Measurements from ENCODE around the gene KRT83. TPM values are rescaled to one million over a fixed set of nuclear protein-coding genes. Genes with fewer than 3 reads are reported as not detected.

Gene KRT83
- total and polyA plus RNA-seq, 2 of the 13 experiments (the other 11 are each of a cell fraction or from before 2014, with no cell fraction given) = not detected

- FAIRE-seq = no peak
- H3K36me3 ChIP-seq (replicated peaks in 1 of 2; ENCODE audit: control insufficient read depth in 1 of 2, insufficient read depth in 2 of 2, low read length in 2 of 2) = no peaks in the 10 kb centered on the region
- intact Hi-C loops (cut with micrococcal nuclease; ENCODE audit: unreplicated experiment) (no loop called here), in situ Hi-C loops (cut with HindIII; ENCODE audit: extremely low pct_ligation_motif_present, low pct_unique_long_range_greater_than_20kb) (no loop called here)
- TF ChIP-seq ZNF564 (CRISPR knock-in tag; IDR thresholded peaks at IDR 0.05) (no peak), MIER2 (CRISPR knock-in tag; IDR thresholded peaks at IDR 0.05) (no peak), MXI1 (IDR thresholded peaks at IDR 0.05; ENCODE audit: borderline replicate concordance, low read depth, low read length) (no peak), ZNF790 (CRISPR knock-in tag; IDR thresholded peaks at IDR 0.05; ENCODE audit: borderline replicate concordance) (no peak), REXO4 (CRISPR knock-in tag; IDR thresholded peaks at IDR 0.05; ENCODE audit: borderline replicate concordance) (no peak), ZKSCAN8 (CRISPR knock-in tag; IDR thresholded peaks at IDR 0.05; ENCODE audit: borderline replicate concordance) (no peak), ZNF180 (CRISPR knock-in tag; IDR thresholded peaks at IDR 0.05; ENCODE audit: borderline replicate concordance, low read depth) (no peak)
- TF ChIP-seq, protein P1, sequence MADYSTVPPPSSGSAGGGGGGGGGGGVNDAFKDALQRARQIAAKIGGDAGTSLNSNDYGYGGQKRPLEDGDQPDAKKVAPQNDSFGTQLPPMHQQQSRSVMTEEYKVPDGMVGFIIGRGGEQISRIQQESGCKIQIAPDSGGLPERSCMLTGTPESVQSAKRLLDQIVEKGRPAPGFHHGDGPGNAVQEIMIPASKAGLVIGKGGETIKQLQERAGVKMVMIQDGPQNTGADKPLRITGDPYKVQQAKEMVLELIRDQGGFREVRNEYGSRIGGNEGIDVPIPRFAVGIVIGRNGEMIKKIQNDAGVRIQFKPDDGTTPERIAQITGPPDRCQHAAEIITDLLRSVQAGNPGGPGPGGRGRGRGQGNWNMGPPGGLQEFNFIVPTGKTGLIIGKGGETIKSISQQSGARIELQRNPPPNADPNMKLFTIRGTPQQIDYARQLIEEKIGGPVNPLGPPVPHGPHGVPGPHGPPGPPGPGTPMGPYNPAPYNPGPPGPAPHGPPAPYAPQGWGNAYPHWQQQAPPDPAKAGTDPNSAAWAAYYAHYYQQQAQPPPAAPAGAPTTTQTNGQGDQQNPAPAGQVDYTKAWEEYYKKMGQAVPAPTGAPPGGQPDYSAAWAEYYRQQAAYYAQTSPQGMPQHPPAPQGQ (CRISPR knock-in tag; IDR thresholded peaks at IDR 0.05; ENCODE audit: borderline replicate concordance) = no peak
- ChIA-PET CTCF (ENCODE audit: low intra/inter-chr PET ratio, low total read pairs) (interaction anchor here (1.5 kb wide), 1 partner anchor 47 kb away, joined by 3 read pairs; no protein-coding TSS in a partner anchor), POLR2A (no interaction called here)
- H3K4me1 ChIP-seq (ENCODE audit: insufficient read depth, low read length) = peaks cover 36% of the 10 kb centered on the region
- H3K27ac ChIP-seq (ENCODE audit: extremely low read length, insufficient read depth, low read length) = no peak overlapping the region
- no peak overlapping the region for H3K9ac ChIP-seq (ENCODE audit: insufficient read depth, low read depth, low read length)
- no peak overlapping the region for H3K4me2 ChIP-seq (ENCODE audit: low read depth, low read length)
- BruUV-seq (replicated peaks) = no TSS peak
- no peak overlapping the region for H3K4me3 ChIP-seq (replicated peaks in 1 of 3; ENCODE audit: insufficient read depth in 1 of 3, low read depth in 2 of 3, low read length in 3 of 3)
- no peaks in the 10 kb centered on the region for H3K9me3 ChIP-seq (ENCODE audit: low read length)
- DNase-seq (ENCODE audit: low spot score) = peak; percentile 47
- ATAC-seq = no peak
- no peaks in the 10 kb centered on the region for H3K79me2 ChIP-seq (ENCODE audit: insufficient read depth, low read length)
- no peak overlapping the region for H2AFZ ChIP-seq (ENCODE audit: low read length)
- H4K20me1 ChIP-seq (ENCODE audit: insufficient read depth, low read length) = no peaks in the 10 kb centered on the region
- H3K27me3 ChIP-seq (ENCODE audit: control insufficient read depth in 1 of 2, insufficient read depth in 2 of 2, low read length in 2 of 2) = peaks cover 4 to 31% of the 10 kb centered on the region in 2 experiments; a peak in 2 of 5 replicates
- 7% methylated on average over 2 of the region's 4 CpGs for WGBS (ENCODE audit: low lambda C conversion rate)
These were observed 40.2 kb downstream of the KRT83 start for GRCh38 chr12:52280796-52281560.

Measured in HepG2 (cell line).